HCT116 (cell line): ENCODE measurements around the gene THRAP3. TPM values are rescaled to one million over a fixed set of nuclear protein-coding genes. Genes with fewer than 3 reads are reported as not detected.

Experiments used
- ATAC-seq: fragments of 200-7000 bp; cut with Tn5 transposase; 2 replicates; pipeline ENCODE4 v1.9.1; 2020; ENCODE audit warnings: mild to moderate bottlenecking, moderate library complexity
- BruUV-seq: library from RNA; stranded (reverse); fragments of 400-500 nt; replicated peaks from 2 replicates; lab custom pipeline; 2021; lab: Mats Ljungman, UMichigan
- CTCF ChIA-PET: fragments of 300-600 bp; sonication (Branson Sonifier 250); formaldehyde crosslinking; loops from one replicate; lab custom pipeline; 2021; ENCODE audit warnings: antibody characterized with exemption; lab: Charles Lee
- POLR2A ChIA-PET: fragments of 300-600, 350-600 bp; sonication (Branson Sonifier 250); formaldehyde crosslinking; loops from one replicate; lab custom pipeline; 2021; ENCODE audit warnings: antibody characterized with exemption; lab: Charles Lee
- RAD21 ChIA-PET, 2 experiments: fragments of 300-600 bp; sonication (Branson Sonifier 250); formaldehyde crosslinking; loops; one replicate each; lab custom pipeline; 2023; ENCODE audit warnings: low total read pairs in 2 of 2; ENCODE audit not compliant: uncharacterized antibody in 2 of 2, unreplicated experiment in 2 of 2, low non-redundant PET in 1 of 2; lab: Charles Lee
- DNase-seq: peaks from one replicate; pipeline ENCODE4 v3.0.0-alpha.2; 2010; ENCODE audit warnings: low read depth, low spot score
- H2AFZ ChIP-seq: fragments of 200-600 bp; shearing (Covaris generic), sonication (generic); 2 replicates; pipeline ENCODE4 v1.6.1; 2017; ENCODE audit warnings: low read depth, mixed run types, mixed read lengths, antibody characterized with exemption, low read length; ENCODE audit not compliant: poor library complexity, severe bottlenecking
- H3K27ac ChIP-seq: 2 replicates; pipeline ENCODE4 v1.5.1; 2012; ENCODE audit warnings: low read depth, low read length
- H3K27me3 ChIP-seq: fragments of 200-600 bp; sonication (generic); 2 replicates; pipeline ENCODE4 v1.6.1; 2016; ENCODE audit warnings: mixed run types, low read length, mixed read lengths; ENCODE audit not compliant: insufficient read depth
- H3K36me3 ChIP-seq, 2 experiments: fragments of 200-500 bp in 1 of 2; fragments of 200-600 bp in 1 of 2; sonication (Bioruptor generic) in 1 of 2; sonication (generic) in 1 of 2; 2 replicates each; pipeline versions ENCODE4 v1.5.1 to v1.6.1; 2014 to 2016; ENCODE audit warnings: low read length in 2 of 2, inconsistent platforms in 1 of 2, mixed read lengths in 1 of 2, mixed run types in 1 of 2; ENCODE audit not compliant: insufficient read depth in 2 of 2, control insufficient read depth in 1 of 2
- H3K4me1 ChIP-seq, 2 experiments: fragments of 200-600 bp in 1 of 2; sonication (generic) in 1 of 2; 2 replicates each; pipeline versions ENCODE4 v1.5.1 to v1.6.1; 2012 to 2017; ENCODE audit warnings: low read length in 2 of 2, inconsistent platforms in 1 of 2, mild to moderate bottlenecking in 1 of 2, mixed read lengths in 1 of 2, mixed run types in 1 of 2, moderate library complexity in 1 of 2; ENCODE audit not compliant: insufficient read depth in 2 of 2, control insufficient read depth in 1 of 2
- H3K4me2 ChIP-seq: fragments of 200-600 bp; sonication (generic); 2 replicates; pipeline ENCODE4 v1.6.1; 2017; ENCODE audit warnings: mixed run types, low read length, mixed read lengths
- H3K4me3 ChIP-seq, 2 experiments: fragments of 200-600 bp in 1 of 2; sonication (generic) in 1 of 2; replicated peaks in 1 of 2; 2 replicates each; pipeline ENCODE4 v1.5.1; 2011 to 2016; ENCODE audit warnings: low read length in 2 of 2, control low read depth in 1 of 2, low read depth in 1 of 2, mild to moderate bottlenecking in 1 of 2, mixed read lengths in 1 of 2, mixed run types in 1 of 2
- H3K79me2 ChIP-seq: fragments of 200-600 bp; sonication (generic); 2 replicates; pipeline ENCODE4 v1.6.1; 2017; ENCODE audit warnings: mild to moderate bottlenecking, mixed run types, low read length, moderate library complexity, mixed read lengths; ENCODE audit not compliant: insufficient read depth
- H3K9ac ChIP-seq: fragments of 200-600 bp; sonication (generic); 2 replicates; pipeline ENCODE4 v1.6.1; 2016; ENCODE audit warnings: low read length, mixed read lengths
- H3K9me2 ChIP-seq: fragments of 200-600 bp; sonication (generic), shearing (Covaris generic); 2 replicates; pipeline ENCODE4 v1.6.1; 2017; ENCODE audit warnings: mixed run types, mild to moderate bottlenecking, moderate library complexity; ENCODE audit not compliant: insufficient read depth
- H3K9me3 ChIP-seq, 2 experiments: fragments of 200-500 bp in 1 of 2; fragments of 200-600 bp in 1 of 2; sonication (Bioruptor generic) in 1 of 2; sonication (generic) in 1 of 2; 2 replicates each; pipeline ENCODE4 v1.6.1; 2014 to 2017; ENCODE audit warnings: low read length in 2 of 2, mixed read lengths in 2 of 2, inconsistent platforms in 1 of 2, low read depth in 1 of 2, mild to moderate bottlenecking in 1 of 2, mixed run types in 1 of 2, moderate library complexity in 1 of 2; ENCODE audit not compliant: control insufficient read depth in 1 of 2, insufficient read depth in 1 of 2
- H4K20me1 ChIP-seq: fragments of 200-600 bp; sonication (generic), shearing (Covaris generic); 2 replicates; pipeline ENCODE4 v1.6.1; 2017; ENCODE audit warnings: mixed run types, mild to moderate bottlenecking, moderate library complexity; ENCODE audit not compliant: insufficient read depth
- CBX3 ChIP-seq: IDR thresholded peaks from 2 replicates; pipeline ENCODE4 v1.6.1; 2012; ENCODE audit warnings: low read depth
- CEBPB ChIP-seq: IDR thresholded peaks from 2 replicates; pipeline ENCODE4 v1.6.1; 2012; ENCODE audit warnings: low read depth
- ELF1 ChIP-seq: IDR thresholded peaks from 2 replicates; pipeline ENCODE4 v1.6.1; 2012; ENCODE audit warnings: low read depth, borderline replicate concordance
- EZH2 ChIP-seq: fragments of 200-600 bp; sonication (generic); IDR thresholded peaks from 2 replicates; pipeline ENCODE4 v1.6.1; 2017; ENCODE audit warnings: antibody characterized with exemption, mixed run types
- EZH2phosphoT487 ChIP-seq: fragments of 200-600 bp; IDR thresholded peaks from 2 replicates; pipeline ENCODE4 v1.6.1; 2018; ENCODE audit warnings: antibody characterized with exemption, borderline replicate concordance
- JUND ChIP-seq: IDR thresholded peaks from 2 replicates; pipeline ENCODE4 v1.6.1; 2012
- POLR2A ChIP-seq: IDR thresholded peaks from 2 replicates; pipeline ENCODE4 v1.7.0; 2011; ENCODE audit warnings: borderline replicate concordance; ENCODE audit not compliant: insufficient read depth, insufficient read length; ENCODE audit errors: extremely low read depth
- POLR2AphosphoS5 ChIP-seq: IDR thresholded peaks from 2 replicates; pipeline ENCODE4 v1.6.1; 2011; ENCODE audit warnings: mild to moderate bottlenecking, low read depth, low read length, moderate library complexity
- SIN3A ChIP-seq: IDR thresholded peaks from 2 replicates; pipeline ENCODE4 v1.6.1; 2012; ENCODE audit warnings: low read depth
- SP1 ChIP-seq: IDR thresholded peaks from 2 replicates; pipeline ENCODE4 v1.6.1; 2012; ENCODE audit warnings: low read depth
- SRF ChIP-seq: IDR thresholded peaks from 2 replicates; pipeline ENCODE4 v1.6.1; 2012; ENCODE audit warnings: low read depth
- TCF7L2 ChIP-seq: IDR thresholded peaks from 2 replicates; pipeline ENCODE4 v1.7.0; 2011; ENCODE audit warnings: borderline replicate concordance, inconsistent platforms; ENCODE audit not compliant: insufficient read depth, insufficient read length; ENCODE audit errors: extremely low read depth
- YY1 ChIP-seq: IDR thresholded peaks from 2 replicates; pipeline ENCODE4 v1.6.1; 2011; ENCODE audit warnings: low read length, low read depth, moderate library complexity, mild to moderate bottlenecking; ENCODE audit not compliant: insufficient replicate concordance; ENCODE audit errors: extremely low read depth
- ZFX ChIP-seq: fragments of 450-650 bp; IDR thresholded peaks from 2 replicates; pipeline ENCODE4 v1.6.1; 2017
- ZNF274 ChIP-seq: fragments of 200-500 bp; sonication (Bioruptor generic); IDR thresholded peaks from 2 replicates; pipeline ENCODE4 v1.6.1; 2014; ENCODE audit warnings: mild to moderate bottlenecking, low read depth, low read length, inconsistent platforms
- intact Hi-C: fragments of 100-400 bp; cut with micrococcal nuclease; formaldehyde crosslinking; loops from 2 replicates; pipeline ENCODE4 v1.10.0; 2022
- total RNA-seq: library from RNA; stranded (reverse); gene quantifications from one replicate; pipeline ENCODE4 v1.2.1, GENCODE V29; 2021; ENCODE audit not compliant: unreplicated experiment
- TF ChIP-seq, protein P1 (sequence below): IDR thresholded peaks from 2 replicates; pipeline ENCODE4 v1.6.1; 2012; ENCODE audit warnings: low read depth
- TF ChIP-seq, protein P2 (sequence below): IDR thresholded peaks from 2 replicates; pipeline ENCODE4 v1.6.1; 2012
- TF ChIP-seq, protein P3 (sequence below), 3 experiments: fragments of 200-600 bp in 1 of 3; sonication (generic) in 1 of 3; IDR thresholded peaks in 2 of 3; conservative IDR thresholded peaks in 1 of 3; 2 replicates each; pipeline ENCODE4 v1.5.1; 2012 to 2017; ENCODE audit warnings: low read depth in 2 of 3, low read length in 2 of 3, antibody characterized with exemption in 1 of 3, borderline replicate concordance in 1 of 3, control low read depth in 1 of 3, mild to moderate bottlenecking in 1 of 3, mixed read lengths in 1 of 3, mixed run types in 1 of 3, moderate library complexity in 1 of 3; ENCODE audit not compliant: insufficient read depth in 1 of 3
- TF ChIP-seq, protein P4 (sequence below): IDR thresholded peaks from 2 replicates; pipeline ENCODE4 v1.6.1; 2012

The THRAP3 gene
- total RNA-seq, 1 experiment from 2014 or later = 144 TPM

DNA sequence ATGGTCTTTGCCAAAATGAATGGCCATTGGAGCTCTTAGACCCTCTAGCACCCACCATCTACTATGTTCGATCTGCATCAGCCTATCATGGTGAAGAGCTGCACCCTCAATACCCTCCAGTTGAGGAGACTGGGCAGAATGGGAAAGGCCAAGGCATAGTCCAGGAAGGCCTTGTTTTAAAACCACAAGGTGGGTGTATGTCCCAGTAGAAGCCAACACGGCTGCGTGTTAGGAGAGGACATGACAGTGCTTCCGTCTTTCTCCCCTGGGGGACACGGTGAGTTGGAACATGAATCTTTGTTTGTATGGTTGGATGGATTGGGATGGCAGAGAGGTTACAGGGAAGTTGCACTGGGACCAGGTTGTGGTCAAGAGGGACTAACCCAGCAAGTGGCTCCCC, 63.4 kb downstream of the THRAP3 start (continued):
- no peak for TF ChIP-seq JUND

DNA sequence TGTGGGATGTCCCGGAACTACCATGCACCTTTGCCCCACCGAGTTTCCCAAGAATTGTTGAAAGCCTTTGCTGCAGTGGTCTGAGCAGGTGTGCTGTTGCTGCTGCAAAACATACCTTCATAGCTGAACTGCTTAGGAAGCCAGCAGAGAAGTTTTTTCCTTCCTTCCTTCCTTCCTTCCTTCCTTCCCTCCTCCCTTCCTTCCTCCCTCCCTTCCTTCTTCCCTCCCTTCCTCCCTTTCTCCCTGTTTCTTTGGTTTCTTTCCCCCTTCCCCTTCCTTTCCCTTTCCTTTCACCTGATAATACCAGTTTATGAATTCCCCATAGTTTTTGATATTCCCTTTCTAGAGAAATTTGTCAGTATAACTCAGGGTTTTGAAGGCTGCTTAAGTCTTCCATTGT, 71.1 kb downstream of the THRAP3 start:
- Histone ChIP-seq H3K27ac (no peak overlapping the region), H4K20me1 (no peaks in the 10 kb centered on the region), H2AFZ (no peak overlapping the region), H3K36me3 (peaks cover 52 to 74% of the 10 kb centered on the region in 2 experiments), H3K79me2 (peaks cover 36% of the 10 kb centered on the region; the same call in 1 of the 2 replicates), H3K4me2 (no peak overlapping the region), H3K4me1 (peaks cover 6 to 25% of the 10 kb centered on the region in 2 experiments), H3K9me2 (no peaks in the 10 kb centered on the region), H3K4me3 (no peak overlapping the region), H3K9ac (no peak overlapping the region), H3K9me3 (no peaks in the 10 kb centered on the region), H3K27me3 (no peaks in the 10 kb centered on the region)
- TF ChIP-seq CBX3 (no peak), ZFX (no peak), ZNF274 (no peak), EZH2 (no peak), ELF1 (no peak), SIN3A (no peak), CEBPB (no peak), YY1 (no peak), SRF (no peak), SP1 (no peak), POLR2AphosphoS5 (no peak), POLR2A (no peak), JUND (no peak), TCF7L2 (no peak), EZH2phosphoT487 (no peak)
- TF ChIP-seq, protein P1, sequence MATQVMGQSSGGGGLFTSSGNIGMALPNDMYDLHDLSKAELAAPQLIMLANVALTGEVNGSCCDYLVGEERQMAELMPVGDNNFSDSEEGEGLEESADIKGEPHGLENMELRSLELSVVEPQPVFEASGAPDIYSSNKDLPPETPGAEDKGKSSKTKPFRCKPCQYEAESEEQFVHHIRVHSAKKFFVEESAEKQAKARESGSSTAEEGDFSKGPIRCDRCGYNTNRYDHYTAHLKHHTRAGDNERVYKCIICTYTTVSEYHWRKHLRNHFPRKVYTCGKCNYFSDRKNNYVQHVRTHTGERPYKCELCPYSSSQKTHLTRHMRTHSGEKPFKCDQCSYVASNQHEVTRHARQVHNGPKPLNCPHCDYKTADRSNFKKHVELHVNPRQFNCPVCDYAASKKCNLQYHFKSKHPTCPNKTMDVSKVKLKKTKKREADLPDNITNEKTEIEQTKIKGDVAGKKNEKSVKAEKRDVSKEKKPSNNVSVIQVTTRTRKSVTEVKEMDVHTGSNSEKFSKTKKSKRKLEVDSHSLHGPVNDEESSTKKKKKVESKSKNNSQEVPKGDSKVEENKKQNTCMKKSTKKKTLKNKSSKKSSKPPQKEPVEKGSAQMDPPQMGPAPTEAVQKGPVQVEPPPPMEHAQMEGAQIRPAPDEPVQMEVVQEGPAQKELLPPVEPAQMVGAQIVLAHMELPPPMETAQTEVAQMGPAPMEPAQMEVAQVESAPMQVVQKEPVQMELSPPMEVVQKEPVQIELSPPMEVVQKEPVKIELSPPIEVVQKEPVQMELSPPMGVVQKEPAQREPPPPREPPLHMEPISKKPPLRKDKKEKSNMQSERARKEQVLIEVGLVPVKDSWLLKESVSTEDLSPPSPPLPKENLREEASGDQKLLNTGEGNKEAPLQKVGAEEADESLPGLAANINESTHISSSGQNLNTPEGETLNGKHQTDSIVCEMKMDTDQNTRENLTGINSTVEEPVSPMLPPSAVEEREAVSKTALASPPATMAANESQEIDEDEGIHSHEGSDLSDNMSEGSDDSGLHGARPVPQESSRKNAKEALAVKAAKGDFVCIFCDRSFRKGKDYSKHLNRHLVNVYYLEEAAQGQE = no peak
- TF ChIP-seq, protein P2, sequence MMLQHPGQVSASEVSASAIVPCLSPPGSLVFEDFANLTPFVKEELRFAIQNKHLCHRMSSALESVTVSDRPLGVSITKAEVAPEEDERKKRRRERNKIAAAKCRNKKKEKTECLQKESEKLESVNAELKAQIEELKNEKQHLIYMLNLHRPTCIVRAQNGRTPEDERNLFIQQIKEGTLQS = no peak
- TF ChIP-seq, protein P3, sequence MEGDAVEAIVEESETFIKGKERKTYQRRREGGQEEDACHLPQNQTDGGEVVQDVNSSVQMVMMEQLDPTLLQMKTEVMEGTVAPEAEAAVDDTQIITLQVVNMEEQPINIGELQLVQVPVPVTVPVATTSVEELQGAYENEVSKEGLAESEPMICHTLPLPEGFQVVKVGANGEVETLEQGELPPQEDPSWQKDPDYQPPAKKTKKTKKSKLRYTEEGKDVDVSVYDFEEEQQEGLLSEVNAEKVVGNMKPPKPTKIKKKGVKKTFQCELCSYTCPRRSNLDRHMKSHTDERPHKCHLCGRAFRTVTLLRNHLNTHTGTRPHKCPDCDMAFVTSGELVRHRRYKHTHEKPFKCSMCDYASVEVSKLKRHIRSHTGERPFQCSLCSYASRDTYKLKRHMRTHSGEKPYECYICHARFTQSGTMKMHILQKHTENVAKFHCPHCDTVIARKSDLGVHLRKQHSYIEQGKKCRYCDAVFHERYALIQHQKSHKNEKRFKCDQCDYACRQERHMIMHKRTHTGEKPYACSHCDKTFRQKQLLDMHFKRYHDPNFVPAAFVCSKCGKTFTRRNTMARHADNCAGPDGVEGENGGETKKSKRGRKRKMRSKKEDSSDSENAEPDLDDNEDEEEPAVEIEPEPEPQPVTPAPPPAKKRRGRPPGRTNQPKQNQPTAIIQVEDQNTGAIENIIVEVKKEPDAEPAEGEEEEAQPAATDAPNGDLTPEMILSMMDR (IDR thresholded peaks at IDR 0.05 in 2 of 3, conservative IDR thresholded peaks at IDR 0.05 in 1 of 3; ENCODE audit: borderline replicate concordance in 1 of 3, insufficient read depth in 1 of 3, low read depth in 2 of 3, low read length in 2 of 3) = no peak
- TF ChIP-seq, protein P4, sequence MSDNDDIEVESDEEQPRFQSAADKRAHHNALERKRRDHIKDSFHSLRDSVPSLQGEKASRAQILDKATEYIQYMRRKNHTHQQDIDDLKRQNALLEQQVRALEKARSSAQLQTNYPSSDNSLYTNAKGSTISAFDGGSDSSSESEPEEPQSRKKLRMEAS = no peak
- ChIA-PET RAD21 (no interaction called here), POLR2A (no interaction called here), CTCF (interaction anchor here (1.2 kb wide), 1 partner anchor 10 kb away, joined by 6 read pairs; no protein-coding TSS in a partner anchor)
- DNase-seq (no peak), ATAC-seq (no peak)
- intact Hi-C loops = no loop called here
- no TSS peak for BruUV-seq
